ENCODE results near the gene BRD3OS. TPM values are rescaled to one million over a fixed set of nuclear protein-coding genes. Genes with fewer than 3 reads are reported as not detected.

BRD3OS gene
- total and polyA plus RNA-seq, 10 of the 15 experiments (the other 5 are each of a cell fraction or from before 2014, with no cell fraction given) = 2.1 to 13.7 (median 10.7) TPM

GRCh38 chr9:134048582-134048968 lies 23.3 kb downstream of the BRD3OS start:
- Histone ChIP-seq H3K79me2 (ENCODE audit: control insufficient read depth, insufficient read depth, low read length) (no peaks in the 10 kb centered on the region), H4K20me1 (ENCODE audit: control insufficient read depth, insufficient read depth) (no peaks in the 10 kb centered on the region), H3K9ac (ENCODE audit: control insufficient read depth, insufficient read depth, low read length) (no peak overlapping the region), H3K27me3 (replicated peaks in 1 of 2; ENCODE audit: control insufficient read depth in 2 of 2, insufficient read depth in 2 of 2, low read length in 1 of 2) (no peaks in the 10 kb centered on the region), H3K4me1 (ENCODE audit: control insufficient read depth, insufficient read depth, low read length) (no peaks in the 10 kb centered on the region), H2AFZ (ENCODE audit: control insufficient read depth, low read depth, low read length) (no peak overlapping the region), H3K4me3 (no peak overlapping the region), H3K9me3 (replicated peaks; ENCODE audit: control insufficient read depth, insufficient read depth, low read length) (no peaks in the 10 kb centered on the region), H3K36me3 (ENCODE audit: control insufficient read depth in 2 of 2, insufficient read depth in 2 of 2, low read length in 1 of 2) (peaks cover 0 to 27% of the 10 kb centered on the region in 2 experiments; a peak in 3 of 4 replicates), H3K27ac (ENCODE audit: control insufficient read depth, insufficient read depth) (no peak overlapping the region), H3K4me2 (ENCODE audit: control insufficient read depth, insufficient read depth) (no peak overlapping the region)
- 69% methylated on average over 12 of the region's 12 CpGs for WGBS (ENCODE audit: insufficient coverage, insufficient replicate concordance, low lambda C conversion rate, missing lambda C conversion rate)
- TF ChIP-seq PML (IDR thresholded peaks at IDR 0.05; ENCODE audit: low read length) (no peak), FOXK2 (IDR thresholded peaks at IDR 0.05) (no peak), E4F1 (IDR thresholded peaks at IDR 0.05; ENCODE audit: borderline replicate concordance, partially characterized antibody) (no peak), POLR2AphosphoS2 (IDR thresholded peaks at IDR 0.05; ENCODE audit: low read depth, low read length) (no peak), BACH1 (IDR thresholded peaks at IDR 0.05; ENCODE audit: borderline replicate concordance) (no peak)
- TF ChIP-seq, protein P1, sequence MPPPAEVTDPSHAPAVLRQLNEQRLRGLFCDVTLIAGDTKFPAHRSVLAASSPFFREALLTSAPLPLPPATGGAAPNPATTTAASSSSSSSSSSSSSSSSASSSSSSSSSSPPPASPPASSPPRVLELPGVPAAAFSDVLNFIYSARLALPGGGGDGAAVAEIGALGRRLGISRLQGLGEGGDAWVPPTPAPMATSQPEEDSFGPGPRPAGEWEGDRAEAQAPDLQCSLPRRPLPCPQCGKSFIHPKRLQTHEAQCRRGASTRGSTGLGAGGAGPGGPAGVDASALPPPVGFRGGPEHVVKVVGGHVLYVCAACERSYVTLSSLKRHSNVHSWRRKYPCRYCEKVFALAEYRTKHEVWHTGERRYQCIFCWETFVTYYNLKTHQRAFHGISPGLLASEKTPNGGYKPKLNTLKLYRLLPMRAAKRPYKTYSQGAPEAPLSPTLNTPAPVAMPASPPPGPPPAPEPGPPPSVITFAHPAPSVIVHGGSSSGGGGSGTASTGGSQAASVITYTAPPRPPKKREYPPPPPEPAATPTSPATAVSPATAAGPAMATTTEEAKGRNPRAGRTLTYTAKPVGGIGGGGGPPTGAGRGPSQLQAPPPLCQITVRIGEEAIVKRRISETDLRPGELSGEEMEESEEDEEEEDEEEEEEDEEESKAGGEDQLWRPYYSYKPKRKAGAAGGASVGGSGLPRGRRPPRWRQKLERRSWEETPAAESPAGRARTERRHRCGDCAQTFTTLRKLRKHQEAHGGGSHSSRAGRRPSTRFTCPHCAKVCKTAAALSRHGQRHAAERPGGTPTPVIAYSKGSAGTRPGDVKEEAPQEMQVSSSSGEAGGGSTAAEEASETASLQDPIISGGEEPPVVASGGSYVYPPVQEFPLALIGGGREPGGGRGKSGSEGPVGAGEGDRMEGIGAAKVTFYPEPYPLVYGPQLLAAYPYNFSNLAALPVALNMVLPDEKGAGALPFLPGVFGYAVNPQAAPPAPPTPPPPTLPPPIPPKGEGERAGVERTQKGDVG (CRISPR knock-in tag; IDR thresholded peaks at IDR 0.05) = no peak
- no peak for ATAC-seq
- no TSS peak for BruUV-seq (replicated peaks)
- SMC1A ChIA-PET (ENCODE audit: uncharacterized antibody, unreplicated experiment) = no interaction called here
- RAD21 ChIA-PET (ENCODE audit: unreplicated experiment) = no interaction called here
- intact Hi-C loops (cut with micrococcal nuclease; ENCODE audit: unreplicated experiment) = no loop called here
- in situ Hi-C loops (cut with MboI) = no loop called here
- no peak for FAIRE-seq
- CTCF ChIA-PET = no interaction called here
- no peak for DNase-seq (ENCODE audit: low read depth, low spot score)
- POLR2A ChIA-PET = no interaction called here

All from GM12878 (cell line).